Lower leg skin (tissue), 4 donors: Measurements from ENCODE around the gene CALCR. TPM values are rescaled to one million over a fixed set of nuclear protein-coding genes. Genes with fewer than 3 reads are reported as not detected.

Experiments used
- DNase-seq, 2 donors: peaks; one replicate each; pipeline ENCODE4 v3.0.0-alpha.2; 2019; ENCODE audit warnings: low spot score in 2 of 2
- H3K4me3 ChIP-seq: fragments of 200-600 bp; sonication (generic); 2 replicates; pipeline ENCODE4 v1.5.1; 2017; ENCODE audit warnings: mild to moderate bottlenecking, low read depth; ENCODE audit not compliant: poor library complexity, severe bottlenecking
- CTCF ChIP-seq, 3 donors: fragments of 450-650 bp; IDR thresholded peaks; one replicate each; pipeline ENCODE4 v1.5.1; 2016; ENCODE audit warnings: antibody characterized with exemption in 3 of 3, mild to moderate bottlenecking in 3 of 3, moderate library complexity in 2 of 3
- POLR2A ChIP-seq, 2 donors: fragments of 450-650 bp; IDR thresholded peaks; one replicate each; pipeline ENCODE4 v1.6.1; 2016 to 2017; ENCODE audit warnings: antibody characterized with exemption in 2 of 2, mild to moderate bottlenecking in 1 of 2, moderate library complexity in 1 of 2
- WGBS, 2 donors: methylation state at CpG; one replicate each; pipeline ENCODE4 v1.1.5; 2018; 5-methylcytosine and 5-hydroxymethylcytosine counted together
- intact Hi-C: fragments of 100-400 bp; cut with DNase I; formaldehyde crosslinking; loops from one replicate; pipeline ENCODE4 v1.15.0; 2023; ENCODE audit warnings: low total_unique reads
- total RNA-seq, 4 donors: library from RNA; depleted of rRNA; stranded (reverse); fragments of >200 nt; gene quantifications; one replicate each; pipeline ENCODE4 v1.1.0, GENCODE V29; 2016

The CALCR gene
- total RNA-seq, 4 donors from 2014 or later: 0.10 TPM; not detected in 3

- 38 to 50% methylated on average over 4 of the region's 4 CpGs for WGBS, 2 donors
- DNase-seq: no peak
These were observed 4.2 kb upstream of the CALCR start for GRCh38 chr7:93578762-93579161.

GRCh38 chr7:93575555-93576399 lies 1.3 kb upstream of the CALCR start:
- no peak for DNase-seq
- intact Hi-C loops: no loop called here
- no peak overlapping the region for H3K4me3 ChIP-seq
- TF ChIP-seq CTCF (IDR thresholded peaks at IDR 0.05): no peak
- TF ChIP-seq POLR2A (IDR thresholded peaks at IDR 0.05): no peak
- 6 to 7% methylated on average over 21 of the region's 21 CpGs for WGBS, 2 donors

More at GRCh38 chr7:93578762-93579161, 4.2 kb upstream of the CALCR start:
- TF ChIP-seq POLR2A (IDR thresholded peaks at IDR 0.05): no peak
- TF ChIP-seq CTCF (IDR thresholded peaks at IDR 0.05): no peak
- intact Hi-C loops: no loop called here
- H3K4me3 ChIP-seq: no peak overlapping the region

DNA sequence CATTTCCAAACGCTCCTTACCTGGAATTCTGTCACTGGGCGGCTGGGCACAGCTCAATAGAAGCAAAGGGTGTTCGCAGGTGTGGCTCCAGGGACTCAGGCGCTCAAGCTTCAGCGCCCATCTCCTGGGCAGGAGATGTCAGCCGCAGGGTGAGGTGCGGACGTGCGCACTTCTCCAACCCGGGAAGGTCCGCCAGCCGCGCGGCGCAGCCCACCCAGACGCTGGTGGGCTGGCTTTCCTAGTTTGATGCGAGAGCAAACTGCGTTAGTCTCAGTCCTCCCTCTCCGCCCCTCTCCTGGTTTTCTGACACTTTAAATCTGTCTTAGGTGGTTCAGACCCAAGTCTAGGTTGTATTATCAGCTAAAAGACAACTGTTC lies 267 bp downstream of the CALCR start:
- H3K4me3 ChIP-seq: no peak overlapping the region
- DNase-seq: no peak
- intact Hi-C loops: no loop called here
- no peak for TF ChIP-seq POLR2A (IDR thresholded peaks at IDR 0.05)
- TF ChIP-seq CTCF (IDR thresholded peaks at IDR 0.05): no peak
- 2 to 4% methylated on average over 19 of the region's 19 CpGs for WGBS, 2 donors

DNA sequence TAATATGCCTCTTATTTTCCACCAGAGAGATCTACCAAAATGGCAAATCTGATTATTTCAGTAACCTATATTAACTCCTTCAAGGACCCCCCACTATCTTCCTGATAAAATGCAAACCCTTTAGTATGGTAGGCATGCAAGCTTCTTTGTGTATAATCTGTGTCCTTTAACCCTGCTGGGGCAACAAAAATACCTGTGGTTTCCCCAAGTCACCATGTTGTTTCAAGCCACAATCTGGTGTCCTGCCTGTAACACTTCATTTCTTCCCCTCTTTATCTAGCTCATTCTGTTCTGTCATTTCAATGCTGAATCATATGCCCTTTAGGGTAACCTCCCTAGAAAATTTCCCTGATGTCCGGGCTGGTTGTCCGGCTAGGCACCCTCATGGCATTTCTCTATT lies 5.3 kb downstream of the CALCR start:
- no peak for DNase-seq
- H3K4me3 ChIP-seq: no peak overlapping the region
- 83 to 86% methylated on average over 2 of the region's 2 CpGs for WGBS, 2 donors
- TF ChIP-seq POLR2A (IDR thresholded peaks at IDR 0.05) (no peak), CTCF (IDR thresholded peaks at IDR 0.05) (no peak)
- intact Hi-C loops: no loop called here

GRCh38 chr7:93566876-93567275 lies 7.6 kb downstream of the CALCR start:
- intact Hi-C loops: no loop called here
- no peak overlapping the region for H3K4me3 ChIP-seq
- no peak for DNase-seq
- TF ChIP-seq CTCF (IDR thresholded peaks at IDR 0.05): no peak

GRCh38 chr7:93563584-93563983 lies 10.9 kb downstream of the CALCR start:
- no peak overlapping the region for H3K4me3 ChIP-seq
- intact Hi-C loops: no loop called here
- TF ChIP-seq CTCF (IDR thresholded peaks at IDR 0.05): no peak
- TF ChIP-seq POLR2A (IDR thresholded peaks at IDR 0.05): no peak
- no peak for DNase-seq
- 67 to 73% methylated on average over 6 of the region's 6 CpGs for WGBS, 2 donors
